Measurements from ENCODE around the gene CLTB. TPM values are rescaled to one million over a fixed set of nuclear protein-coding genes. Genes with fewer than 3 reads are reported as not detected.
A peak's percentile ranks its signal among the peaks of the same experiment; 100 is the strongest.

CLTB gene
- total and polyA plus RNA-seq, 2 of the 13 experiments (the other 11 are each of a cell fraction or from before 2014, with no cell fraction given) = 23.3 to 33.8 TPM

GRCh38 chr5:176418251-176418650, 1.9 kb upstream of the CLTB start (continued):
- no peak for TF ChIP-seq BCLAF1 (IDR thresholded peaks at IDR 0.05)
- no peak for TF ChIP-seq STAT6 (CRISPR knock-in tag; IDR thresholded peaks at IDR 0.05; ENCODE audit: borderline replicate concordance)
- TF ChIP-seq RXRB (CRISPR knock-in tag; IDR thresholded peaks at IDR 0.05; ENCODE audit: borderline replicate concordance) = peak; percentile 45; the same call in 1 of the 2 replicates
- peak; percentile 47; the same call in 1 of the 2 replicates for TF ChIP-seq MED1 (CRISPR knock-in tag; IDR thresholded peaks at IDR 0.05)
- 0 out of 4 replicates have a peak, but pooled peaks of 1 of the 2 experiments have one; percentile 15 for TF ChIP-seq EP300 (IDR thresholded peaks at IDR 0.05; ENCODE audit: low read depth in 2 of 2, low read length in 2 of 2)
- peak; percentile 31; the same call in 1 of the 2 replicates for TF ChIP-seq EP300 (CRISPR knock-in tag; IDR thresholded peaks at IDR 0.05; ENCODE audit: borderline replicate concordance)
- no peak for TF ChIP-seq ZNF784 (CRISPR knock-in tag; IDR thresholded peaks at IDR 0.05; ENCODE audit: borderline replicate concordance)
- no peak for TF ChIP-seq ZNF773 (CRISPR knock-in tag; IDR thresholded peaks at IDR 0.05; ENCODE audit: borderline replicate concordance)
- TF ChIP-seq TARDBP (CRISPR knock-in tag; IDR thresholded peaks at IDR 0.05) = no peak
- TF ChIP-seq E2F2 (CRISPR knock-in tag; IDR thresholded peaks at IDR 0.05; ENCODE audit: borderline replicate concordance) = no peak
- TF ChIP-seq SALL1 (CRISPR knock-in tag; IDR thresholded peaks at IDR 0.05) = peak; percentile 29; the same call in 1 of the 2 replicates
- no peak for TF ChIP-seq MBNL3 (CRISPR knock-in tag; conservative IDR thresholded peaks at IDR 0.05)
- TF ChIP-seq ZZZ3 (CRISPR knock-in tag; IDR thresholded peaks at IDR 0.05; ENCODE audit: borderline replicate concordance) = no peak
- no peak for TF ChIP-seq KLF16 (CRISPR knock-in tag; IDR thresholded peaks at IDR 0.05)
- peak; percentile 39; the same call in 1 of the 2 replicates for TF ChIP-seq GFI1 (CRISPR knock-in tag; IDR thresholded peaks at IDR 0.05; ENCODE audit: borderline replicate concordance)
- no peak for TF ChIP-seq TP53 (CRISPR knock-in tag; conservative IDR thresholded peaks at IDR 0.05)
- TF ChIP-seq PITX1 (CRISPR knock-in tag; IDR thresholded peaks at IDR 0.05) = 0 out of 2 replicates have a peak, but pooled peaks have one; percentile 44
- no peak for TF ChIP-seq ZNF280B (CRISPR knock-in tag; IDR thresholded peaks at IDR 0.05; ENCODE audit: borderline replicate concordance)
- TF ChIP-seq FOXP1 (IDR thresholded peaks at IDR 0.05) = no peak
- TF ChIP-seq FOXP1 (CRISPR knock-in tag; IDR thresholded peaks at IDR 0.05) = peak; percentile 36
- no peak for TF ChIP-seq ZNF605 (CRISPR knock-in tag; IDR thresholded peaks at IDR 0.05)
- peak; percentile 38 for TF ChIP-seq SAP130 (CRISPR knock-in tag; IDR thresholded peaks at IDR 0.05; ENCODE audit: low read depth)
- peak; percentile 74 for TF ChIP-seq RARA (CRISPR knock-in tag; IDR thresholded peaks at IDR 0.05)

Data from HepG2 (cell line).